Immature natural killer cell (primary cell): ENCODE results near the gene ILF2. TPM values are rescaled to one million over a fixed set of nuclear protein-coding genes. Genes with fewer than 3 reads are reported as not detected.

Experiments used
- DNase-seq, 3 donors: peaks; one replicate each; pipeline ENCODE4 v3.0.0; 2022; ENCODE audit warnings: mixed read lengths in 1 of 3
- H3K27ac Mint-ChIP-seq, 6 donors: one replicate each; pipeline ENCODE4 v1.8.0; 2020; ENCODE audit warnings: mixed read lengths in 6 of 6, mild to moderate bottlenecking in 5 of 6, inconsistent platforms in 4 of 6, moderate library complexity in 3 of 6
- H3K27me3 Mint-ChIP-seq, 3 donors: one replicate each; pipeline ENCODE4 v1.8.0; 2020 to 2021; ENCODE audit warnings: low read depth in 3 of 3, mild to moderate bottlenecking in 3 of 3, mixed read lengths in 3 of 3, moderate library complexity in 3 of 3, inconsistent platforms in 1 of 3
- H3K36me3 Mint-ChIP-seq, 3 donors: one replicate each; pipeline ENCODE4 v1.8.0; 2020; ENCODE audit warnings: mixed read lengths in 3 of 3, inconsistent platforms in 2 of 3, mild to moderate bottlenecking in 2 of 3
- H3K4me1 Mint-ChIP-seq, 2 donors: one replicate each; pipeline ENCODE4 v1.8.0; 2020; ENCODE audit warnings: inconsistent platforms in 2 of 2, mild to moderate bottlenecking in 2 of 2, mixed read lengths in 2 of 2, moderate library complexity in 1 of 2
- H3K4me3 Mint-ChIP-seq, 5 donors: one replicate each; pipeline ENCODE4 v1.8.0; 2020; ENCODE audit warnings: mild to moderate bottlenecking in 5 of 5, mixed read lengths in 5 of 5, inconsistent platforms in 3 of 5, moderate library complexity in 3 of 5
- H3K9me3 Mint-ChIP-seq, 6 donors: one replicate each; pipeline ENCODE4 v1.8.0; 2020; ENCODE audit warnings: mild to moderate bottlenecking in 6 of 6, mixed read lengths in 6 of 6, inconsistent platforms in 4 of 6, moderate library complexity in 3 of 6
- polyA plus RNA-seq, 3 donors: library from polyadenylated mRNA; unstranded; fragments of 300-500 nt; fragmentation: Illumina TruSeq; gene quantifications; one replicate each; pipeline ENCODE4 v1.2.3, GENCODE V29; 2021

ILF2 gene
- polyA plus RNA-seq, 3 donors from 2014 or later: 162 to 221 (median 164) TPM

- Mint-ChIP-seq H3K27me3 (peaks cover 4 to 11% (median 11%) of the 10 kb centered on the region in 3 donors), H3K36me3 (peaks cover 10 to 26% (median 21%) of the 10 kb centered on the region in 3 donors), H3K9me3 (no peaks in the 10 kb centered on the region), H3K4me3 (no peak overlapping the region), H3K27ac (no peak overlapping the region), H3K4me1 (peaks cover 45 to 68% of the 10 kb centered on the region in 2 donors)
- no peak for DNase-seq
Measured at GRCh38 chr1:153638261-153638660, 32.5 kb downstream of the ILF2 start.

GRCh38 chr1:153636312-153636711 is 34.5 kb downstream of the ILF2 start:
- H3K27ac Mint-ChIP-seq: peak overlapping the region in 3 of 6 donors; percentile 34 to 88 (median 87)
- peaks cover 40 to 55% of the 10 kb centered on the region in 2 donors for H3K4me1 Mint-ChIP-seq
- peak overlapping the region in 3 of 5 donors; percentile 78 to 85 (median 81) for H3K4me3 Mint-ChIP-seq
- DNase-seq: no peak
- no peaks in the 10 kb centered on the region for H3K9me3 Mint-ChIP-seq
- H3K36me3 Mint-ChIP-seq: peaks cover 10 to 15% (median 14%) of the 10 kb centered on the region in 3 donors
- H3K27me3 Mint-ChIP-seq: peaks cover 4 to 13% (median 7%) of the 10 kb centered on the region in 3 donors

GRCh38 chr1:153635872-153636271 is 34.9 kb downstream of the ILF2 start:
- Mint-ChIP-seq H3K36me3 (peaks cover 10 to 11% (median 11%) of the 10 kb centered on the region in 3 donors), H3K27me3 (peaks cover 4 to 13% (median 7%) of the 10 kb centered on the region in 3 donors), H3K4me1 (peaks cover 36 to 51% of the 10 kb centered on the region in 2 donors)

GRCh38 chr1:153633754-153634665 is 36.8 kb downstream of the ILF2 start, which contains the start of gene CHTOP:
Gene CHTOP (plus strand): TSS chr1:153634066. CDS start chr1:153636589, 2,523 bp downstream.
- peaks cover 10 to 11% (median 11%) of the 10 kb centered on the region in 3 donors for H3K36me3 Mint-ChIP-seq
- H3K4me3 Mint-ChIP-seq: peak within 1 kb of the TSS; percentile 98 to 100 (median 99)
- peaks cover 36 to 48% of the 10 kb centered on the region in 2 donors for H3K4me1 Mint-ChIP-seq
- peaks cover 4 to 14% (median 8%) of the 10 kb centered on the region in 3 donors for H3K27me3 Mint-ChIP-seq
- H3K9me3 Mint-ChIP-seq: no peaks in the 10 kb centered on the region
- peak within 1 kb of the TSS; percentile 99 to 100 (median 100) for H3K27ac Mint-ChIP-seq
- DNase-seq: peak; percentile 97 to 98 (median 98)

More at GRCh38 chr1:153635872-153636271, 34.9 kb downstream of the ILF2 start:
- Mint-ChIP-seq H3K9me3 (no peaks in the 10 kb centered on the region), H3K4me3 (peak overlapping the region; percentile 69 to 85 (median 78)), H3K27ac (peak overlapping the region; percentile 34 to 88 (median 80))
- DNase-seq: no peak

GRCh38 chr1:153633161-153633753 is 37.5 kb downstream of the ILF2 start:
- Mint-ChIP-seq H3K9me3 (no peaks in the 10 kb centered on the region), H3K4me1 (peaks cover 36 to 48% of the 10 kb centered on the region in 2 donors), H3K36me3 (peaks cover 10 to 11% (median 11%) of the 10 kb centered on the region in 3 donors), H3K4me3 (peak overlapping the region; percentile 98 to 100 (median 99)), H3K27me3 (peaks cover 4 to 14% (median 11%) of the 10 kb centered on the region in 3 donors), H3K27ac (peak overlapping the region; percentile 99 to 100 (median 100))
- no peak for DNase-seq

- no peaks in the 10 kb centered on the region for H3K9me3 Mint-ChIP-seq
- H3K4me3 Mint-ChIP-seq: no peak overlapping the region
- peak overlapping the region in 1 of 6 donors; percentile 61 for H3K27ac Mint-ChIP-seq
Measured at GRCh38 chr1:153631047-153632022, 39.5 kb downstream of the ILF2 start.

GRCh38 chr1:153630384-153630783 is 40.4 kb downstream of the ILF2 start:
- no peaks in the 10 kb centered on the region for H3K9me3 Mint-ChIP-seq
- H3K4me3 Mint-ChIP-seq: no peak overlapping the region
- no peaks in the 10 kb centered on the region for H3K36me3 Mint-ChIP-seq
- H3K4me1 Mint-ChIP-seq: peaks cover 23 to 44% of the 10 kb centered on the region in 2 donors
- peaks cover 4 to 16% (median 13%) of the 10 kb centered on the region in 3 donors for H3K27me3 Mint-ChIP-seq
- H3K27ac Mint-ChIP-seq: no peak overlapping the region
- DNase-seq: no peak

More at GRCh38 chr1:153631047-153632022, 39.5 kb downstream of the ILF2 start:
- Mint-ChIP-seq H3K4me1 (peaks cover 30 to 46% of the 10 kb centered on the region in 2 donors), H3K36me3 (no peaks in the 10 kb centered on the region), H3K27me3 (peaks cover 4 to 14% (median 13%) of the 10 kb centered on the region in 3 donors)
- DNase-seq: no peak

- Mint-ChIP-seq H3K4me1 (peaks cover 21 to 40% of the 10 kb centered on the region in 2 donors), H3K9me3 (no peaks in the 10 kb centered on the region), H3K27ac (no peak overlapping the region), H3K27me3 (peaks cover 4 to 16% (median 13%) of the 10 kb centered on the region in 3 donors), H3K4me3 (no peak overlapping the region), H3K36me3 (no peaks in the 10 kb centered on the region)
- DNase-seq: no peak
Measured at GRCh38 chr1:153629971-153630370, 40.8 kb downstream of the ILF2 start.

- H3K9me3 Mint-ChIP-seq: no peaks in the 10 kb centered on the region
- H3K4me3 Mint-ChIP-seq: no peak overlapping the region
- H3K27ac Mint-ChIP-seq: no peak overlapping the region
- peaks cover 0 to under 1% (median 0%) of the 10 kb centered on the region in 3 donors for H3K36me3 Mint-ChIP-seq
- peaks cover 4 to 13% (median 13%) of the 10 kb centered on the region in 3 donors for H3K27me3 Mint-ChIP-seq
- peaks cover 16 to 34% of the 10 kb centered on the region in 2 donors for H3K4me1 Mint-ChIP-seq
- DNase-seq: no peak
Measured at GRCh38 chr1:153629343-153629665, 41.5 kb downstream of the ILF2 start.

GRCh38 chr1:153628638-153629342 is 42.0 kb downstream of the ILF2 start:
- H3K9me3 Mint-ChIP-seq: no peaks in the 10 kb centered on the region
- peaks cover 1 to 10% (median 8%) of the 10 kb centered on the region in 3 donors for H3K27me3 Mint-ChIP-seq
- no peak for DNase-seq
- H3K4me3 Mint-ChIP-seq: no peak overlapping the region
- H3K4me1 Mint-ChIP-seq: peaks cover 13 to 29% of the 10 kb centered on the region in 2 donors
- H3K27ac Mint-ChIP-seq: no peak overlapping the region
- H3K36me3 Mint-ChIP-seq: peaks cover 0 to 6% (median 0%) of the 10 kb centered on the region in 3 donors

- peak within 1 kb of the TSS in 2 of 5 donors; percentile 42 to 69 for H3K4me3 Mint-ChIP-seq
- H3K27ac Mint-ChIP-seq: peak within 1 kb of the TSS in 1 of 6 donors; percentile 49
- peaks cover 0 to 8% (median 0%) of the 10 kb centered on the region in 3 donors for H3K36me3 Mint-ChIP-seq
- DNase-seq: no peak
- H3K4me1 Mint-ChIP-seq: peaks cover 6 to 21% of the 10 kb centered on the region in 2 donors
- H3K27me3 Mint-ChIP-seq: peaks cover 0 to 6% (median 5%) of the 10 kb centered on the region in 3 donors
- H3K9me3 Mint-ChIP-seq: no peaks in the 10 kb centered on the region
Measured at GRCh38 chr1:153627715-153628626, 42.8 kb downstream of the ILF2 start, which contains the start of gene S100A1. Gene S100A1 (plus strand): TSS chr1:153628434. CDS start chr1:153630522, 2,088 bp downstream.
